H9 (cell line): ENCODE data around the gene HS6ST3. TPM values are rescaled to one million over a fixed set of nuclear protein-coding genes. Genes with fewer than 3 reads are reported as not detected.

Experiments used
- DNase-seq: peaks from one replicate; pipeline ENCODE4 v3.0.0-alpha.2; 2017
- H2AFZ ChIP-seq: one replicate; pipeline ENCODE4 v1.6.1; 2013; ENCODE audit warnings: mild to moderate bottlenecking, low read length, control low read depth, moderate library complexity
- H2AK5ac ChIP-seq: 2 replicates; pipeline ENCODE4 v1.6.1; 2013; ENCODE audit warnings: low read length, control low read depth, mixed read lengths; ENCODE audit not compliant: insufficient read length
- H2BK120ac ChIP-seq: one replicate; pipeline ENCODE4 v1.6.1; 2013; ENCODE audit warnings: low read depth, mild to moderate bottlenecking, low read length, control low read depth, inconsistent platforms; ENCODE audit not compliant: poor library complexity, severe bottlenecking
- H2BK12ac ChIP-seq: 2 replicates; pipeline ENCODE4 v1.6.1; 2013; ENCODE audit warnings: low read length, control low read depth, mixed read lengths, low read depth; ENCODE audit not compliant: insufficient read length
- H2BK15ac ChIP-seq: 2 replicates; pipeline ENCODE4 v1.6.1; 2013; ENCODE audit warnings: low read depth, low read length, control low read depth
- H2BK20ac ChIP-seq: one replicate; pipeline ENCODE4 v1.6.1; 2013; ENCODE audit warnings: low read depth, mild to moderate bottlenecking, low read length, control low read depth, inconsistent platforms; ENCODE audit not compliant: poor library complexity, severe bottlenecking
- H2BK5ac ChIP-seq: 2 replicates; pipeline ENCODE4 v1.6.1; 2013; ENCODE audit warnings: low read length, control low read depth, mixed read lengths; ENCODE audit not compliant: insufficient read length
- H3K14ac ChIP-seq: 2 replicates; pipeline ENCODE4 v1.6.1; 2013; ENCODE audit warnings: low read length, control low read depth; ENCODE audit not compliant: insufficient read depth
- H3K18ac ChIP-seq: 2 replicates; pipeline ENCODE4 v1.6.1; 2013; ENCODE audit warnings: low read depth, mild to moderate bottlenecking, mixed read lengths, low read length, control low read depth; ENCODE audit not compliant: insufficient read length
- H3K23ac ChIP-seq: 2 replicates; pipeline ENCODE4 v1.6.1; 2013; ENCODE audit warnings: low read length, control low read depth, mixed read lengths, low read depth; ENCODE audit not compliant: insufficient read length
- H3K23me2 ChIP-seq: 2 replicates; pipeline ENCODE4 v1.6.1; 2013; ENCODE audit warnings: low read depth, mild to moderate bottlenecking, mixed read lengths, low read length, control low read depth; ENCODE audit not compliant: insufficient read length, poor library complexity, severe bottlenecking
- H3K27ac ChIP-seq: 2 replicates; pipeline ENCODE4 v1.5.1; 2013; ENCODE audit warnings: low read length, control low read depth, mixed read lengths, low read depth; ENCODE audit not compliant: insufficient read length
- H3K27me3 ChIP-seq: 2 replicates; pipeline ENCODE4 v1.6.1; 2013; ENCODE audit warnings: low read length, control low read depth, inconsistent platforms; ENCODE audit not compliant: insufficient read depth
- H3K4ac ChIP-seq: 2 replicates; pipeline ENCODE4 v1.6.1; 2013; ENCODE audit warnings: low read depth, mild to moderate bottlenecking, control low read depth, inconsistent platforms, low read length, moderate library complexity
- H3K4me1 ChIP-seq: 2 replicates; pipeline ENCODE4 v1.6.1; 2013; ENCODE audit warnings: low read length, control low read depth, inconsistent platforms; ENCODE audit not compliant: insufficient read depth
- H3K4me2 ChIP-seq: 2 replicates; pipeline ENCODE4 v1.6.1; 2013; ENCODE audit warnings: low read length, control low read depth, mixed read lengths; ENCODE audit not compliant: insufficient read length, insufficient read depth
- H3K56ac ChIP-seq: 2 replicates; pipeline ENCODE4 v1.6.1; 2013; ENCODE audit warnings: low read depth, mild to moderate bottlenecking, mixed read lengths, low read length, control low read depth; ENCODE audit not compliant: insufficient read length
- H3K79me1 ChIP-seq: 2 replicates; pipeline ENCODE4 v1.6.1; 2013; ENCODE audit warnings: low read depth, mild to moderate bottlenecking, moderate library complexity, low read length, control low read depth, inconsistent platforms; ENCODE audit not compliant: insufficient read depth, poor library complexity, severe bottlenecking
- H3K79me2 ChIP-seq: 2 replicates; pipeline ENCODE4 v1.6.1; 2013; ENCODE audit warnings: low read length, control low read depth, inconsistent platforms; ENCODE audit not compliant: insufficient read depth
- H3K9ac ChIP-seq: 2 replicates; pipeline ENCODE4 v1.6.1; 2013; ENCODE audit warnings: low read length, control low read depth, mixed read lengths; ENCODE audit not compliant: insufficient read length; ENCODE audit errors: extremely low read depth
- H3K9me3 ChIP-seq: one replicate; pipeline ENCODE4 v1.6.1; 2013; ENCODE audit warnings: low read depth, low read length, inconsistent platforms; ENCODE audit not compliant: control insufficient read depth
- H3T11ph ChIP-seq: one replicate; pipeline ENCODE4 v1.6.1; 2013; ENCODE audit warnings: mild to moderate bottlenecking, low read length, control low read depth, inconsistent platforms
- H4K20me1 ChIP-seq: one replicate; pipeline ENCODE4 v1.6.1; 2013; ENCODE audit not compliant: control insufficient read depth, insufficient read length, insufficient read depth
- H4K5ac ChIP-seq: 2 replicates; pipeline ENCODE4 v1.6.1; 2013; ENCODE audit warnings: low read depth, mild to moderate bottlenecking, mixed read lengths, low read length, control low read depth; ENCODE audit not compliant: insufficient read length
- H4K8ac ChIP-seq: replicated peaks from 2 replicates; pipeline ENCODE4 v1.6.1; 2013; ENCODE audit warnings: low read length, control low read depth, mixed read lengths, low read depth; ENCODE audit not compliant: insufficient read length
- H4K91ac ChIP-seq: 2 replicates; pipeline ENCODE4 v1.6.1; 2013; ENCODE audit warnings: low read depth, mild to moderate bottlenecking, moderate library complexity, mixed read lengths, low read length, control low read depth; ENCODE audit not compliant: insufficient read length
- H3K27ac Mint-ChIP-seq, 3 experiments: 2 replicates in 2 of 3; 3 replicates in 1 of 3; pipeline ENCODE4 v1.8.0; 2020 to 2021; ENCODE audit warnings: mixed read lengths in 3 of 3, mild to moderate bottlenecking in 1 of 3, moderate library complexity in 1 of 3
- H3K27me3 Mint-ChIP-seq: 2 replicates; pipeline ENCODE4 v1.8.0; 2021; ENCODE audit warnings: low read depth, mild to moderate bottlenecking, moderate library complexity, mixed read lengths
- H3K36me3 Mint-ChIP-seq, 3 experiments: 2 replicates in 2 of 3; 3 replicates in 1 of 3; pipeline ENCODE4 v1.8.0; 2020 to 2021; ENCODE audit warnings: low read depth in 3 of 3, mixed read lengths in 3 of 3; ENCODE audit not compliant: insufficient read depth in 1 of 3
- H3K4me1 Mint-ChIP-seq, 2 experiments: 2 replicates each; pipeline ENCODE4 v1.8.0; 2020; ENCODE audit warnings: mixed read lengths in 2 of 2
- H3K4me3 Mint-ChIP-seq, 2 experiments: 2 replicates in 1 of 2; 3 replicates in 1 of 2; pipeline ENCODE4 v1.8.0; 2020 to 2021; ENCODE audit warnings: mild to moderate bottlenecking in 2 of 2, mixed read lengths in 2 of 2, moderate library complexity in 1 of 2
- H3K9me3 Mint-ChIP-seq, 2 experiments: 2 replicates in 1 of 2; 3 replicates in 1 of 2; pipeline ENCODE4 v1.8.0; 2020; ENCODE audit warnings: mild to moderate bottlenecking in 2 of 2, mixed read lengths in 2 of 2, moderate library complexity in 1 of 2
- WGBS: extraction: QIAGEN DNeasy Blood & Tissue Kit; methylation state at CpG from one replicate; pipeline ENCODE4 v1.1.7; 2013; ENCODE audit warnings: missing lambda C conversion rate, low lambda C conversion rate, mixed read lengths; ENCODE audit not compliant: insufficient read length; ENCODE audit errors: extremely low coverage; 5-methylcytosine and 5-hydroxymethylcytosine counted together
- total RNA-seq: library from RNA; stranded (reverse); gene quantifications from 2 replicates; pipeline ENCODE4 v1.2.1, GENCODE V29; 2021
- TF ChIP-seq, protein P1 (sequence below): fragments of 200-600 bp; sonication (generic); conservative IDR thresholded peaks from 3 replicates; pipeline ENCODE4 v1.8.0; 2021; ENCODE audit warnings: antibody characterized with exemption, mild to moderate bottlenecking

Gene HS6ST3
- total RNA-seq, 1 experiment from 2014 or later, result 0.44 TPM

DNA sequence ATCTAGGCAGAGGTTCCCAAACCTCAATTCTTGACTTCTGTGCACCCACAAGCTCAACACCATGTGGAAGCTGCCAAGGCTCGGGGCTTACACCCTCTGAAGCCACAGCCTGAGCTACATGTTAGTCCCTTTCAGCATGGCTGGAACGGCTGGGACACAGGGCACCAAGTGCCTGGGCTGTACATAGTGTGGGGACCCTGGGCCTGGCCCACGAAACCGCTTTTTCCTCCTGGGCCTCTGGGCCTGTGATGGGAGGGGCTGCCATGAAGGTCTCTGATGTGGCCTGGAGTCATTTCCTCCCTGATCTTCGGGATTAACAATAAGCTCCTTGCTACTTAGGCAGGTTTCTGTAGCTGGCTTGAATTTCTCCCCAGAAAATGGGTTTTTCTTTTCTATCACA lies 108.1 kb downstream of the HS6ST3 start:
- Histone ChIP-seq H4K8ac (no peak overlapping the region), H3K18ac (no peak overlapping the region), H4K91ac (no peak overlapping the region), H4K5ac (no peak overlapping the region), H2AFZ (no peak overlapping the region), H3K79me2 (no peaks in the 10 kb centered on the region), H3K23me2 (no peaks in the 10 kb centered on the region), H3K23ac (no peak overlapping the region), H3K4ac (no peak overlapping the region), H2BK12ac (no peak overlapping the region), H3K4me1 (no peaks in the 10 kb centered on the region), H3K9me3 (no peaks in the 10 kb centered on the region), H4K20me1 (no peaks in the 10 kb centered on the region), H2BK120ac (no peak overlapping the region), H3K56ac (no peak overlapping the region), H2BK20ac (no peak overlapping the region), H3K27me3 (no peaks in the 10 kb centered on the region), H3K79me1 (no peaks in the 10 kb centered on the region), H2AK5ac (no peak overlapping the region), H3K4me2 (no peak overlapping the region), H2BK5ac (no peak overlapping the region), H3K9ac (no peak overlapping the region), H3K27ac (no peak overlapping the region), H2BK15ac (no peak overlapping the region), H3K14ac (no peak overlapping the region), H3T11ph (no peak overlapping the region)
- Mint-ChIP-seq H3K36me3 (peaks cover 3 to 12% (median 7%) of the 10 kb centered on the region in 3 experiments; a peak in 6 of 7 replicates), H3K27ac (no peak overlapping the region), H3K4me1 (no peaks in the 10 kb centered on the region), H3K27me3 (no peaks in the 10 kb centered on the region), H3K9me3 (peaks cover 15 to 16% of the 10 kb centered on the region in 2 experiments; a peak in 4 of 5 replicates), H3K4me3 (no peak overlapping the region)
- no peak for DNase-seq
- TF ChIP-seq, protein P1, sequence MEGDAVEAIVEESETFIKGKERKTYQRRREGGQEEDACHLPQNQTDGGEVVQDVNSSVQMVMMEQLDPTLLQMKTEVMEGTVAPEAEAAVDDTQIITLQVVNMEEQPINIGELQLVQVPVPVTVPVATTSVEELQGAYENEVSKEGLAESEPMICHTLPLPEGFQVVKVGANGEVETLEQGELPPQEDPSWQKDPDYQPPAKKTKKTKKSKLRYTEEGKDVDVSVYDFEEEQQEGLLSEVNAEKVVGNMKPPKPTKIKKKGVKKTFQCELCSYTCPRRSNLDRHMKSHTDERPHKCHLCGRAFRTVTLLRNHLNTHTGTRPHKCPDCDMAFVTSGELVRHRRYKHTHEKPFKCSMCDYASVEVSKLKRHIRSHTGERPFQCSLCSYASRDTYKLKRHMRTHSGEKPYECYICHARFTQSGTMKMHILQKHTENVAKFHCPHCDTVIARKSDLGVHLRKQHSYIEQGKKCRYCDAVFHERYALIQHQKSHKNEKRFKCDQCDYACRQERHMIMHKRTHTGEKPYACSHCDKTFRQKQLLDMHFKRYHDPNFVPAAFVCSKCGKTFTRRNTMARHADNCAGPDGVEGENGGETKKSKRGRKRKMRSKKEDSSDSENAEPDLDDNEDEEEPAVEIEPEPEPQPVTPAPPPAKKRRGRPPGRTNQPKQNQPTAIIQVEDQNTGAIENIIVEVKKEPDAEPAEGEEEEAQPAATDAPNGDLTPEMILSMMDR, result no peak
- WGBS, result no CpG with 5 or more reads among the region's 5 CpGs
